Ectodermal cell (in vitro differentiated cells): Measurements from ENCODE around the gene TEX44.

Experiments
- H3K27ac ChIP-seq: 2 replicates; pipeline ENCODE4 v1.7.0; 2013; ENCODE audit warnings: mild to moderate bottlenecking, low read depth, low read length; ENCODE audit not compliant: insufficient read depth, poor library complexity, severe bottlenecking
- H3K27me3 ChIP-seq: 2 replicates; pipeline ENCODE4 v1.7.0; 2013; ENCODE audit warnings: mild to moderate bottlenecking, low read length; ENCODE audit not compliant: insufficient read depth, control insufficient read depth, poor library complexity, severe bottlenecking
- H3K36me3 ChIP-seq: one replicate; pipeline ENCODE4 v1.7.0; 2013; ENCODE audit warnings: low read length; ENCODE audit not compliant: control insufficient read depth, insufficient read depth
- H3K4me1 ChIP-seq: one replicate; pipeline ENCODE4 v1.7.0; 2013; ENCODE audit warnings: low read length; ENCODE audit not compliant: control insufficient read depth, insufficient read depth
- H3K4me3 ChIP-seq: 2 replicates; pipeline ENCODE4 v1.7.0; 2013; ENCODE audit warnings: low read depth, low read length, control low read depth; ENCODE audit not compliant: insufficient read depth
- H3K9me3 ChIP-seq: 2 replicates; pipeline ENCODE4 v1.7.0; 2013; ENCODE audit warnings: mild to moderate bottlenecking, low read length, moderate library complexity; ENCODE audit not compliant: control insufficient read depth
- WGBS, 2 experiments: methylation state at CpG; one replicate each; pipeline ENCODE4 v1.1.7; 2013; ENCODE audit warnings: missing lambda C conversion rate in 2 of 2; 5-methylcytosine and 5-hydroxymethylcytosine counted together

Gene TEX44

GRCh38 chr2:231604685-231605606, 12.3 kb downstream of the TEX44 start:
- Histone ChIP-seq H3K4me3 (peak overlapping the region; percentile 38), H3K27me3 (no peaks in the 10 kb centered on the region), H3K27ac (peak overlapping the region; percentile 99), H3K9me3 (no peaks in the 10 kb centered on the region), H3K36me3 (no peaks in the 10 kb centered on the region), H3K4me1 (peaks cover 35% of the 10 kb centered on the region)
- WGBS, 2 experiments: 18 to 19% methylated on average over 54 of the region's 54 CpGs

GRCh38 chr2:231605607-231606091, 13.0 kb downstream of the TEX44 start:
- WGBS, 2 experiments: 80 to 81% methylated on average over 7 of the region's 7 CpGs
- H3K27ac ChIP-seq: peak overlapping the region; percentile 99

GRCh38 chr2:231606941-231607340, 14.3 kb downstream of the TEX44 start:
- Histone ChIP-seq H3K27me3 (no peaks in the 10 kb centered on the region), H3K4me1 (peaks cover 42% of the 10 kb centered on the region), H3K9me3 (no peaks in the 10 kb centered on the region), H3K27ac (no peak overlapping the region), H3K4me3 (no peak overlapping the region), H3K36me3 (no peaks in the 10 kb centered on the region)
- 92 to 93% methylated on average over 6 of the region's 6 CpGs for WGBS, 2 experiments

More at GRCh38 chr2:231605607-231606091, 13.0 kb downstream of the TEX44 start:
- H3K27me3 ChIP-seq: no peaks in the 10 kb centered on the region
- H3K4me1 ChIP-seq: peaks cover 35% of the 10 kb centered on the region
- no peaks in the 10 kb centered on the region for H3K9me3 ChIP-seq
- H3K36me3 ChIP-seq: no peaks in the 10 kb centered on the region
- no peak overlapping the region for H3K4me3 ChIP-seq

GRCh38 chr2:231611273-231612108, 18.8 kb downstream of the TEX44 start:
- Histone ChIP-seq H3K9me3 (no peaks in the 10 kb centered on the region), H3K27ac (peak overlapping the region; percentile 83), H3K4me3 (no peak overlapping the region), H3K4me1 (peaks cover 32% of the 10 kb centered on the region), H3K36me3 (no peaks in the 10 kb centered on the region), H3K27me3 (no peaks in the 10 kb centered on the region)
- WGBS, 2 experiments: 50 to 52% methylated on average over 9 of the region's 9 CpGs

- H3K4me1 ChIP-seq: peaks cover 32% of the 10 kb centered on the region
- 45 to 47% methylated on average over 10 of the region's 10 CpGs for WGBS, 2 experiments
- no peak overlapping the region for H3K4me3 ChIP-seq
- H3K9me3 ChIP-seq: no peaks in the 10 kb centered on the region
- H3K36me3 ChIP-seq: no peaks in the 10 kb centered on the region
- peak overlapping the region; percentile 83 for H3K27ac ChIP-seq
- H3K27me3 ChIP-seq: no peaks in the 10 kb centered on the region
Observed at GRCh38 chr2:231612109-231612455, 19.4 kb downstream of the TEX44 start.

GRCh38 chr2:231612456-231613330, 20.0 kb downstream of the TEX44 start:
- WGBS, 2 experiments: 25 to 29% methylated on average over 17 to 21 of the region's 21 CpGs
- H3K4me3 ChIP-seq: no peak overlapping the region

GRCh38 chr2:231613331-231613662, 20.6 kb downstream of the TEX44 start:
- H3K27ac ChIP-seq: peak overlapping the region; percentile 97

More at GRCh38 chr2:231612456-231613330, 20.0 kb downstream of the TEX44 start:
- Histone ChIP-seq H3K4me1 (peaks cover 32% of the 10 kb centered on the region), H3K9me3 (no peaks in the 10 kb centered on the region), H3K36me3 (no peaks in the 10 kb centered on the region), H3K27me3 (no peaks in the 10 kb centered on the region), H3K27ac (peak overlapping the region; percentile 83)

GRCh38 chr2:231613663-231614558, 21.2 kb downstream of the TEX44 start:
- 1% methylated on average over 86 of the region's 86 CpGs for WGBS, 2 experiments
- Histone ChIP-seq H3K4me1 (peaks cover 32% of the 10 kb centered on the region), H3K4me3 (peak overlapping the region; percentile 43), H3K9me3 (no peaks in the 10 kb centered on the region), H3K36me3 (no peaks in the 10 kb centered on the region), H3K27me3 (no peaks in the 10 kb centered on the region), H3K27ac (peak overlapping the region; percentile 97)

More at GRCh38 chr2:231613331-231613662, 20.6 kb downstream of the TEX44 start:
- Histone ChIP-seq H3K4me1 (peaks cover 32% of the 10 kb centered on the region), H3K4me3 (peak overlapping the region; percentile 43), H3K9me3 (no peaks in the 10 kb centered on the region), H3K27me3 (no peaks in the 10 kb centered on the region), H3K36me3 (no peaks in the 10 kb centered on the region)
- 13% methylated on average over 9 of the region's 9 CpGs for WGBS, 2 experiments

GRCh38 chr2:231614559-231615057, 21.9 kb downstream of the TEX44 start:
- Histone ChIP-seq H3K27ac (peak overlapping the region; percentile 97), H3K4me3 (peak overlapping the region; percentile 43), H3K27me3 (no peaks in the 10 kb centered on the region), H3K9me3 (no peaks in the 10 kb centered on the region), H3K36me3 (no peaks in the 10 kb centered on the region), H3K4me1 (peaks cover 32% of the 10 kb centered on the region)
- 3 to 5% methylated on average over 46 of the region's 46 CpGs for WGBS, 2 experiments
